HG03108 (cell line): ENCODE results near the gene OR6C70.

Source experiments
- ATAC-seq: cut with Tn5 transposase; IDR thresholded peaks from one replicate; pipeline ENCODE4 v1.9.1; 2021; ENCODE audit warnings: moderate library complexity; ENCODE audit not compliant: unreplicated experiment

Gene OR6C70

DNA sequence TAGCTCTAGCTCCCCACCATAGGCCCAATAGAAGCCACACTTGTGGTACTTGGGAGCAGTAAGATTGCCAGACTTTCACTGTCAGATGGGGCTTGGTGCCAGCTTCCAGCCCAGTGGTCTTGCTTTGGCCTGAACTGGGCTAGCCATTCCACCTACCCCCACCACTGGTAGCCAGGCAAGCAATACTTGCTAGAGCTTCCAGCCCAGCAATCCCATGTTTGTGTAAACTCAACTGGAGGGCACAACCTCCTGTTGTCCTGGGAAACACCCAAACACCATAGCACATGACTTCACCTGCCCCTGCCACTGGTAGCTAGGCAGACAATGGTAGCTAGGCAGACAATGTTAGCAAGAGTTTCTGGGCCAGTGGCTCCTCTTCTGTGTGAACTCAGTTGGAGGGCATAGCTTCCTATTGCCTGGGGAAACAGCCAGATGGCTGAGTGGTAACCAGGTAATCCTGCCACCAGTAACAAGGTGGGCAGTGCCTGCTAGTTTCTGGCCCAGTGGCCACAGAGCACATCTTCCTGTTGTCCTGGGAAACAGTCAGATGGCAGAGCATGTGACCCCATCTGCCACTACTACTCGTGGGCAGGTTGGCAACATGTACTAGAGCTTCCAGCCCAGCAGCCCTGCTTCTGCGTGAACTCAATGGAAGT lies 49.5 kb downstream of the OR6C70 start:
- ATAC-seq = no peak
